Measurements from ENCODE around the gene MEN1.

MEN1 gene

GRCh38 chr11:64760759-64761420, 49.5 kb downstream of the MEN1 start:
- peak in 1 of 2 donors; percentile 35 for DNase-seq

GRCh38 chr11:64759722-64760719, 50.3 kb downstream of the MEN1 start, which contains the start of gene PYGM:
PYGM (minus strand) TSS chr11:64759974; CDS start chr11:64759898, 76 bp downstream.
- DNase-seq, result peak in 1 of 2 donors; percentile 34

GRCh38 chr11:64759131-64759721, 51.1 kb downstream of the MEN1 start:
- no peak for DNase-seq

- no peak for DNase-seq
Measured at GRCh38 chr11:64758330-64759079, 51.8 kb downstream of the MEN1 start.

GRCh38 chr11:64757549-64758329, 52.6 kb downstream of the MEN1 start:
- DNase-seq, result no peak

- DNase-seq, result no peak
Measured at GRCh38 chr11:64755681-64756361, 54.5 kb downstream of the MEN1 start.

GRCh38 chr11:64754919-64755662, 55.3 kb downstream of the MEN1 start:
- DNase-seq, result no peak

- DNase-seq, result no peak
Measured at GRCh38 chr11:64754124-64754918, 56.0 kb downstream of the MEN1 start.
